Fibroblast of lung (primary cell): ENCODE measurements around the gene NAA25.

Experiments used
- EZH2 ChIP-seq: IDR thresholded peaks from 2 replicates; pipeline ENCODE4 v1.5.1; 2012; ENCODE audit warnings: low read length, control low read depth, mild to moderate bottlenecking; ENCODE audit errors: missing control alignments
- TF ChIP-seq, protein P1 (sequence below), 2 donors: IDR thresholded peaks in 1 of 2; conservative IDR thresholded peaks in 1 of 2; 1 replicate in 1 of 2; 2 replicates in 1 of 2; pipeline ENCODE4 v1.5.1; 2011 to 2012; ENCODE audit warnings: low read length in 2 of 2, control low read depth in 1 of 2, inconsistent platforms in 1 of 2, low read depth in 1 of 2, mild to moderate bottlenecking in 1 of 2

GRCh38 chr12:112007945-112008344 lies 100.6 kb downstream of the NAA25 start:
- TF ChIP-seq, protein P1, sequence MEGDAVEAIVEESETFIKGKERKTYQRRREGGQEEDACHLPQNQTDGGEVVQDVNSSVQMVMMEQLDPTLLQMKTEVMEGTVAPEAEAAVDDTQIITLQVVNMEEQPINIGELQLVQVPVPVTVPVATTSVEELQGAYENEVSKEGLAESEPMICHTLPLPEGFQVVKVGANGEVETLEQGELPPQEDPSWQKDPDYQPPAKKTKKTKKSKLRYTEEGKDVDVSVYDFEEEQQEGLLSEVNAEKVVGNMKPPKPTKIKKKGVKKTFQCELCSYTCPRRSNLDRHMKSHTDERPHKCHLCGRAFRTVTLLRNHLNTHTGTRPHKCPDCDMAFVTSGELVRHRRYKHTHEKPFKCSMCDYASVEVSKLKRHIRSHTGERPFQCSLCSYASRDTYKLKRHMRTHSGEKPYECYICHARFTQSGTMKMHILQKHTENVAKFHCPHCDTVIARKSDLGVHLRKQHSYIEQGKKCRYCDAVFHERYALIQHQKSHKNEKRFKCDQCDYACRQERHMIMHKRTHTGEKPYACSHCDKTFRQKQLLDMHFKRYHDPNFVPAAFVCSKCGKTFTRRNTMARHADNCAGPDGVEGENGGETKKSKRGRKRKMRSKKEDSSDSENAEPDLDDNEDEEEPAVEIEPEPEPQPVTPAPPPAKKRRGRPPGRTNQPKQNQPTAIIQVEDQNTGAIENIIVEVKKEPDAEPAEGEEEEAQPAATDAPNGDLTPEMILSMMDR (conservative IDR thresholded peaks at IDR 0.05 in 1 of 2, IDR thresholded peaks at IDR 0.05 in 1 of 2; ENCODE audit: low read depth in 1 of 2, low read length in 2 of 2): no peak
- TF ChIP-seq EZH2: no peak
